ENCODE data around the gene METTL1.

Gene METTL1

GRCh38 chr12:57753756-57754337 is 18.1 kb downstream of the METTL1 start:
- DNase-seq (ENCODE audit: low spot score) = no peak

- DNase-seq (ENCODE audit: low spot score) = no peak
Measured at GRCh38 chr12:57752668-57753000, 19.3 kb downstream of the METTL1 start.

GRCh38 chr12:57751788-57752667 is 19.9 kb downstream of the METTL1 start, which contains the start of gene CDK4:
Gene CDK4, minus strand, starts transcription at chr12:57752310. Its CDS starts 593 bp downstream, at chr12:57751717.
- DNase-seq (ENCODE audit: low spot score) = peak; percentile 99

GRCh38 chr12:57751432-57751787 is 20.5 kb downstream of the METTL1 start:
- DNase-seq (ENCODE audit: low spot score) = no peak

GRCh38 chr12:57750561-57751431 is 21.1 kb downstream of the METTL1 start:
- DNase-seq (ENCODE audit: low spot score) = no peak

GRCh38 chr12:57749061-57749460 is 22.8 kb downstream of the METTL1 start:
- no peak for DNase-seq (ENCODE audit: low spot score)

- no peak for DNase-seq (ENCODE audit: low spot score)
Measured at GRCh38 chr12:57746025-57746424, 25.9 kb downstream of the METTL1 start.

GRCh38 chr12:57745485-57745881 is 26.4 kb downstream of the METTL1 start:
- DNase-seq (ENCODE audit: low spot score) = no peak

- peak; percentile 93 for DNase-seq (ENCODE audit: low spot score)
Measured at GRCh38 chr12:57744777-57745484, 27.0 kb downstream of the METTL1 start, which contains the start of gene TSPAN31. Gene TSPAN31, plus strand, starts transcription at chr12:57745039. Its CDS starts 116 bp downstream, at chr12:57745155.

GRCh38 chr12:57744194-57744776 is 27.6 kb downstream of the METTL1 start:
- DNase-seq (ENCODE audit: low spot score) = no peak

GRCh38 chr12:57743769-57744168 is 28.1 kb downstream of the METTL1 start:
- DNase-seq (ENCODE audit: low spot score) = no peak

- no peak for DNase-seq (ENCODE audit: low spot score)
Measured at GRCh38 chr12:57741844-57742738, 29.8 kb downstream of the METTL1 start.

- no peak for DNase-seq (ENCODE audit: low spot score)
Measured at GRCh38 chr12:57741413-57741789, 30.5 kb downstream of the METTL1 start.

GRCh38 chr12:57740656-57741412 is 31.1 kb downstream of the METTL1 start:
- DNase-seq (ENCODE audit: low spot score) = no peak

GRCh38 chr12:57739914-57740538 is 31.9 kb downstream of the METTL1 start:
- DNase-seq (ENCODE audit: low spot score) = no peak

- no peak for DNase-seq (ENCODE audit: low spot score)
Measured at GRCh38 chr12:57739387-57739786, 32.5 kb downstream of the METTL1 start.

GRCh38 chr12:57738661-57739237 is 33.2 kb downstream of the METTL1 start, which contains the start of gene AGAP2:
Gene AGAP2, minus strand, starts transcription at chr12:57738742. Its CDS starts 496 bp downstream, at chr12:57738246.
- no peak for DNase-seq (ENCODE audit: low spot score)
